Osteoblast (primary cell): ENCODE measurements around the gene BCAT1. TPM values are rescaled to one million over a fixed set of nuclear protein-coding genes. Genes with fewer than 3 reads are reported as not detected.

Source experiments
- DNase-seq: peaks from one replicate; pipeline ENCODE4 v3.0.0; 2011; ENCODE audit warnings: low spot score, mixed read lengths; ENCODE audit not compliant: insufficient read length; ENCODE audit errors: missing footprints
- H2AFZ ChIP-seq: 2 replicates; pipeline ENCODE4 v1.6.0; 2011; ENCODE audit warnings: mild to moderate bottlenecking, low read length
- H3K27ac ChIP-seq: 2 replicates; pipeline ENCODE4 v1.5.1; 2011; ENCODE audit warnings: mild to moderate bottlenecking, low read depth, low read length, moderate library complexity
- H3K27me3 ChIP-seq: 2 replicates; pipeline ENCODE4 v1.6.0; 2012; ENCODE audit warnings: mild to moderate bottlenecking, control low read depth, inconsistent platforms, low read length, moderate library complexity; ENCODE audit not compliant: insufficient read depth
- H3K36me3 ChIP-seq: 2 replicates; pipeline ENCODE4 v1.5.1; 2011; ENCODE audit warnings: mild to moderate bottlenecking, low read length, control low read depth, moderate library complexity; ENCODE audit not compliant: insufficient read depth
- H3K4me1 ChIP-seq: 2 replicates; pipeline ENCODE4 v1.5.1; 2011; ENCODE audit warnings: mild to moderate bottlenecking, low read length, control low read depth, moderate library complexity; ENCODE audit not compliant: insufficient read depth
- H3K4me2 ChIP-seq: 2 replicates; pipeline ENCODE4 v1.6.0; 2011; ENCODE audit warnings: mild to moderate bottlenecking, low read length; ENCODE audit not compliant: insufficient read depth
- H3K4me3 ChIP-seq: fragments of 200-600 bp; sonication (generic); 3 replicates; pipeline ENCODE4 v1.5.1; 2012; ENCODE audit warnings: mild to moderate bottlenecking, low read length, inconsistent platforms; ENCODE audit not compliant: insufficient read depth
- H3K79me2 ChIP-seq: 2 replicates; pipeline ENCODE4 v1.6.0; 2012; ENCODE audit warnings: mild to moderate bottlenecking, low read length, control low read depth, inconsistent platforms; ENCODE audit not compliant: insufficient read depth
- H3K9me3 ChIP-seq: 2 replicates; pipeline ENCODE4 v1.5.1; 2011; ENCODE audit warnings: low read depth, low read length, control low read depth
- H4K20me1 ChIP-seq: 2 replicates; pipeline ENCODE4 v1.6.0; 2012; ENCODE audit warnings: mild to moderate bottlenecking, low read length, control low read depth; ENCODE audit not compliant: insufficient read depth
- CTCF ChIP-seq: IDR thresholded peaks from 2 replicates; pipeline ENCODE4 v1.5.1; 2011; ENCODE audit warnings: mild to moderate bottlenecking, low read depth, low read length, moderate library complexity; ENCODE audit errors: extremely low read depth
- total RNA-seq: library from RNA; depleted of rRNA; stranded (reverse); fragments of >200 nt; gene quantifications from 2 replicates; pipeline ENCODE4 v1.2.3, GENCODE V29; 2012

BCAT1 gene
- total RNA-seq, 1 donor: 273 TPM

- Histone ChIP-seq H2AFZ (no peak overlapping the region), H3K27ac (no peak overlapping the region), H3K36me3 (no peaks in the 10 kb centered on the region), H3K79me2 (no peaks in the 10 kb centered on the region), H4K20me1 (no peaks in the 10 kb centered on the region), H3K4me1 (no peaks in the 10 kb centered on the region), H3K27me3 (no peaks in the 10 kb centered on the region), H3K9me3 (peaks cover 4% of the 10 kb centered on the region), H3K4me2 (no peak overlapping the region), H3K4me3 (no peak overlapping the region)
- no peak for TF ChIP-seq CTCF
- peak; percentile 30 for DNase-seq
These were observed 142.5 kb downstream of the BCAT1 start for GRCh38 chr12:24806386-24806785.

DNA sequence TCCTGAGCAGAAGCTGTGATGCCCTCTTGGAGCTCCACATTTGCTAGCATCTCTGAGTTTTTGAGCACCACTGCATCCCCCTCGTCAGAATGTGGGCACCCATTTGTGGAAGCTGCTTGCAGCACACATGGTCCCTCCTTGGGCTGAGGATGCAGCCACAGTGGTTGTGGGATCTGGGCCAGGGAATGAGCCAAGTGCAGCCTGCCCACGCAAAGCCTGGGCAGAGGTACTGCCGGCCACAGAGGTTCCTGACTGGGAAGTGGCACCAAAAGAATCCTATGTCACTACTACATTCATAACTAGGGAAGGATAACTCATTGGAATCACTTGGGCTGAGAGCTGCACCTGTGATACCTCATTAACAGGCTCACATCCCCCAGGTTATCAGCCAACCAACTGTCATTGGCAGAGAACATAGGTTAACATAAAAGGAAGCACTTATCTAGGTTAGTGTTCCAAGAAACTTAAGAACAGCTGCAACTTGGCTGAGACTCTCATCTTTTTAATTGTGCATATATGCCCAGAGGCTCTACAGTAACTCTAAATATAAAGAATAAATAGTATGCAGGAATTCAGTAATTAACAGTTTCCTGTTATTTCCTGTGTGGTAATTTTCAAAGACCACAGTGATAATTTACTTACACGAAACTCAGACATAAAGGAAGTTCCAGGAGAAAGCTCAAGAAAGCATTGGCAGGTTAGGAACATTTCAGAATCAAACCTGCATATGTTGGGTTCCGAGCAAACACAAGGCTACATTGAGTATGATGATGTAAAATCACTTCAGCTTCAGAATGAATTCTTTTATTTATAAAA, 145.3 kb downstream of the BCAT1 start:
- no peak for DNase-seq
- Histone ChIP-seq H3K27ac (no peak overlapping the region), H3K4me2 (no peak overlapping the region), H3K27me3 (no peaks in the 10 kb centered on the region), H2AFZ (no peak overlapping the region), H4K20me1 (no peaks in the 10 kb centered on the region), H3K4me3 (no peak overlapping the region), H3K9me3 (peaks cover 4% of the 10 kb centered on the region), H3K4me1 (no peaks in the 10 kb centered on the region), H3K79me2 (no peaks in the 10 kb centered on the region), H3K36me3 (no peaks in the 10 kb centered on the region)
- no peak for TF ChIP-seq CTCF

- Histone ChIP-seq H3K4me2 (no peak overlapping the region), H3K27me3 (no peaks in the 10 kb centered on the region), H3K79me2 (no peaks in the 10 kb centered on the region), H3K9me3 (peaks cover 4% of the 10 kb centered on the region), H3K27ac (no peak overlapping the region), H2AFZ (no peak overlapping the region), H3K4me1 (no peaks in the 10 kb centered on the region), H4K20me1 (no peaks in the 10 kb centered on the region), H3K36me3 (no peaks in the 10 kb centered on the region), H3K4me3 (no peak overlapping the region)
- no peak for TF ChIP-seq CTCF
- DNase-seq: no peak
These were observed 150.6 kb downstream of the BCAT1 start for GRCh38 chr12:24798335-24798734.

DNA sequence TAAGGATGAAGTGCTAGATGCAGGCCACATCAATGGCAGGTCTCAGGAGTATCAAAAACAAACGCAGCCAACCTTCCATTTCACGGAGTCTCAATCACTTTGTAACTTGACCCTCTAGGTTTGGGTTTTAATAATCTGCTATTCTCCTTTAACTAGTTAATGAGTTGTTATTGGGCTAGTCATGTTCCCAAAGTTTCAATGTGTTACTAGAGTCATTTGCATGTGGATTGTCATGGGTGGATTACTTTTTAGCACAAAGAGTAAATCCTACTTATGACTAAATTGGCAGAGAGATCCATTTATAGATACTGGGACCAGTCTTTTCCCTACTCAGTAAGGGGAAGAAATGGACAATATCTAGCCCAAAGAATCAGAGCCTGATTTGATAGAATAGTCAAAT, 151.0 kb downstream of the BCAT1 start:
- no peak for TF ChIP-seq CTCF
- DNase-seq: no peak
- H3K27ac ChIP-seq: no peak overlapping the region
- no peak overlapping the region for H3K4me2 ChIP-seq
- no peak overlapping the region for H3K4me3 ChIP-seq
- no peaks in the 10 kb centered on the region for H3K27me3 ChIP-seq
- no peak overlapping the region for H2AFZ ChIP-seq
- H3K79me2 ChIP-seq: no peaks in the 10 kb centered on the region
- H3K9me3 ChIP-seq: peaks cover 4% of the 10 kb centered on the region
- no peaks in the 10 kb centered on the region for H4K20me1 ChIP-seq
- H3K36me3 ChIP-seq: no peaks in the 10 kb centered on the region
- H3K4me1 ChIP-seq: no peaks in the 10 kb centered on the region
